HG02571 (cell line): ENCODE results near the gene OSBPL2.

Source experiments
- ATAC-seq: cut with Tn5 transposase; IDR thresholded peaks from one replicate; pipeline ENCODE4 v1.9.1; 2021; ENCODE audit warnings: mild to moderate bottlenecking, moderate library complexity; ENCODE audit not compliant: unreplicated experiment

OSBPL2 gene

GRCh38 chr20:62321521-62321948, 83.2 kb downstream of the OSBPL2 start:
- no peak for ATAC-seq

- no peak for ATAC-seq
These were observed 83.7 kb downstream of the OSBPL2 start for GRCh38 chr20:62321975-62322374.

DNA sequence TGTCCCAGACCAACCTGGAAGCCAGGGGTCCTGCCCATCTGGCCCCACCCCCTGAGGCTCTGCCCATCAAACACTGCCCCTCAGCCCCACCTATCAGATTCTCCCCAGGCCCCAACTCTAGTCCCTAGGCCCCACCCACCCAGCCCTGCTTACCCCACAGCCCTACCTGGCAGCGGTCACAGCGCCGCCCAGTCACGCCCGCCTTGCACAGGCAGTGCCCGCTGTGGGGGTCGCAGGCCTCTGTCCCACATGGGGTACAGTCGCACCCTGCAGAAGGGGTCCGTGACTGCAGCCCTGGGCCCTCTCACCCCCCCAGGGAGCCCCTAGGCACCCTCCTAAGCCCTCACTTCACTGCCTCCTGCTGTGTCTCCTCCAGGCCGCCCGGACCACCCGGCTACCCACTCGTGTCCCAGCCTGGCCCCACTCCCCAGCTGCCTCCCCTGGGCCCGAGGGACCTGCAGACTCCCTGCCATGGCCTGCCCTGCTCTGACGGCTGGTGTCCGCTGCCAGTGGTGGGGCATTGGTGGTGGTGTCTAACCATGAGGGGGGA, 84.2 kb downstream of the OSBPL2 start:
- ATAC-seq: no peak

DNA sequence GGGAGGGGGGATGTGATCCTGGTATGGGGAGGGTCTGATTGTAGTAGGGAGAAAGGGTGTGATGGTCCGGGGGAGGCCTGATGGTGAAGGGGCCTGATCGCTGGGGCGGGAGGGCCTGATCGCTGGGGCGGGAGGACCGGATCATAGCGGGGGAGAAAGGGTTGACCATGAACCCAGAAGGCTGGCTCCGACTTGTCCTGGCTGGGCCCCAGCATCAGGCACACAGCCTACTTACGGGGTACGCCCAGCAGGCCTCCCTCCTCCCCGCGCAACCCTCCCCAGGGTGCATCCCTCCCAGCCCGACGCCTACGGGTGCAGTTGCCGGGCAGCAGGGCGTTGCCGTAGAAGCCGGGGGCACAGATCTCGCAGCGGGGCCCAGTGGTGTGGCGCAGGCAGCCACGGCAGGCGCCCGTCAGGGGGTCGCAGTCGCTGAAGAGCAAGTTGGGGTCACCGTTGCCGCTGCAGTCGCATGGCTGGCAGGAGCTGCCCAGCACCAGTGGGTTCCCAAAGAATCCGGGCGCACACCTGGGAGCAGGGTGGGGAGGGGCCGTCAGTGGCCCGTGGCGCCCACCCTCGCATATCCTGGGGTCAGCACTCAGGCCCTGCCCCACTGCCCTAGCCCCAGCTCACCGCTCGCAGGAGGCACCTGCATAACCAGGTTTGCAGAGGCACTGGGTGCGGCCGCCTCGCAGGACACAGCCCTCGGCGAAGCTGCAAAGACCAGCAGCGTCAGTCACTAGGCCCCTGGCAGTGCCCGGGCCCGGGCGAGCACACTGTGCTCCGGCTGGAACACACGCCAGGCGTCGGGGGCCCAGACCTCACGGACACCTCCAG, 85.0 kb downstream of the OSBPL2 start:
- ATAC-seq: no peak

DNA sequence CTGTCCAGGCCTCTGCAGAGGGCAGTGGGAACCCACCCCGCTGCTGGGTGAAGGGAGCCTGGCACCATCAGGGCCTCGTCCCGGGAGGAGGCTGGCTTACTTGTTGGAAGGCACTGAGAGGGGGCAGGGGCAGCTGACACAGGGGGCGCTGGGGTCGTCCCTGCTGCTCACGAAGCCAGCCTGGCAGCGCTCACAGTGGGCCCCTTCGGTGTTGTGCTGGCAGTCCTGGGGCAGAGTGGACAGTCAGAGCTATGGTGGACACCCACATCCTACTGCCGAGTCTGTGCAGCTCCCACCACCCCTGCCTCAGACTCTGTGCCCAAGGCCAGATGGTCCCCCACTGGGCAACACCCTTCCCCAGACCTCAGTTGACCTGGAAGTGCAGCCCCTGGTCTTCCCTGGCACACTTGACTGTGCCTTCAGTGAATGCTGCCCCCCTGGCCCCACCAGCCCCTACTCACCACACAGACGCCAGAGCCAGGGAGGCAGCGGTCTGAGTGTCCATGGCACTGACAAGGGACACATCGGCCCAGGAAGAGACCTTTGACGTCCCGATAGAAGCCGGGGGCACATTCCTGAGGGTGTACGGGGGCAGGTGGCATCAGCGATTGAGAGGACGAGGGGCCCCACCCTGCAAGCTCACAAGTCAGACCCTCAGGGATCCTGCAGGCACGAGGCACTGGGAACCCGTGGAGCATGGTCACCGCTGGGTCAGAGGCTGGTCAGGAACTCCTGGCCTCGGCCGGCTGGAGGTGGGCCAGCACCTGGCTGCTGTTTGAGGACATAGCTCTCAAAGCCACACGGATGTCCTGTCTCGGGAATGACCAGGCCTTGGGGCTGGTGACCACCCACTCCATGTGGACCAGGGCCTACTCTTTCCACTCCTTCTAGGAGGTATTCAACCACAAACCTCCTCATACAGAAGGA, 85.9 kb downstream of the OSBPL2 start:
- ATAC-seq: no peak

DNA sequence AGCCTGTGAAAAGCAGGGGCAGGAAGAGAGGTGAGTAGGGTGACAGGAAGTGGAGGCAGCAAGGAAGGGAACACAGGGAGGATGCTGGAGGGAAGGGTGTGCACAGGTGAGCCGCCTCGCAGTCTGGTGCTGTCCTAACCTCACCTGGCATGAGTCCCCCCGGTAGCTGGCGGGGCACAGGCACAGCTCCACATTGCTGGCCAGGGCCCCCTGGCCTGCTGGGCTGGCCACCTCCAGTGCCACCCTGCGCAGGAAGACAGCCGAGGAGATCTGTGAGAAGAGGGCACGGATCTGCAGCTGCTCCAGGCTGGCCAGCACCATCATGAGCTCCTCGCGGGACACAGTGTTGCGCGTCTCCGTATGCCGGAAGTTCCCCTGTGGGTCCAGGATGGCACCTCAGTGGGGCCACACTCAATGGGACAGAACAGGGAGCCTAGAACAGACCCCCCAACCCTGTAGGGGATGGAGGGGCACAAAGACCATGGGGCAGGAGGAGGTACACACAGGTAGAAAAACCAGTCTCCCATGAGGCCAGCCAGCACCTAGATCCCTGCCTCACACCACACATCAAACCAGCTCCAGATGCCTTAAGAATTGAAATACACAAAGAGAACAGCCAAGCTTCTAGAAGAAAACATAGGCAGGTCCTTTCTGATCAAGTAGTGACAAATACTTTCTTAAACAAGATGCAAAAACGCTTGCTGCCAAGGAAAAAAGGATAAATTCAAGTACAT, 87.0 kb downstream of the OSBPL2 start:
- ATAC-seq: no peak

DNA sequence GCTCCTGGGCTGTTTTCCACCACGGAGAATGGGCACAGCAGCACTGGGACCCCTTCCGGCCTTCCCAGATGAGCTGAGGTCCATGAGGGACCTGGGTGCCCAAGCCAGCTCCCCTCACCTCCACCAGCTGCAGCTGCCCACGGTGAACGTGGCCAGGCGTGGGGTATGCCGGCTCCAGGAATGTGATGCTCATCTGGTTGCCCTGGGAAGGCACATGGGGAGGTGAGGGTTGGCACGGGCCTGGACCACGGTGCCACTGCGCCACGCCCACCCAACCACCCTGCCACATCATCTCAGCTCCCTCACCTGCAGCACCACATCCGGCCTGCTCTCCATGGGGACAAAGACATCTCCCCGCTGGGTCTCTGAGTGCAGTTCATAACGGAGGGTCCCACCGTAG, 88.2 kb downstream of the OSBPL2 start:
- ATAC-seq: no peak

GRCh38 chr20:62326959-62327725, 88.8 kb downstream of the OSBPL2 start:
- ATAC-seq: no peak

DNA sequence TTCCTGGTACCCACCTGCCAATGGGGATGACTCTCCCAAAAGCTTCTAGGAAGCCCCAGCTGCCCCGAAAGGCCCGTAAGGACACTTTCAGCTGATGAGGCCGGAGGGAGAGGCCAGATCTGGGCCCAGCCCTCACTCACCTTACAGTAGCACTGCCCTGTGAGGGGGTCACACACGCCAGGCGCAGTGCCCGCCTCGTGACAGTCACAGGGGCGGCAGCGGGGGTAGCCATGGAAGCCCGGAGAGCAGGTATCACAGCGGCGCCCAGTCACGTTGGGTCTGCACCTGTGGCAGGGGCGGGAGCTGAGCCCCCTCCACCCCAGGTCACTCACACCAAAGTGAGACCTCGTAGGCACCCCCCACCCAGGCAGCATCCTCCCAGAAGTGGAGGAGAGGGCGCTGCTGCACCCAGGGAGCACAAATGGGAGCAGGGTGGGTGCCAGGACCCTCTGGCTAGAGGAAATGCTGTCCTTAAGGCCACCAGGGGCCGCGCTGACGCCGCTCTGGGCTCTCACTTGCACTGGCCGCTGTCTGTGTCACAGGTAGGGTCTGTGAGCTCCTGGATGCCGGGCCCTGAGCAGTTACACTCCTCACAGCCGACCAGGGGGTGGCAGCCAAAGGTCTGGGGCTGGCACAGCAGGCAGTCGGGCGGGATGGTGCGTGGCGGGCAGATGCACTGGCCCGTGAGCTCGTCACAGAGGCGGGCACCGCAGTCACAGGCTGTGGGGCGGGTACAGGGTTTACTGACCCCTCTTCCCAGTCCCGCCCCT, 89.6 kb downstream of the OSBPL2 start:
- no peak for ATAC-seq

DNA sequence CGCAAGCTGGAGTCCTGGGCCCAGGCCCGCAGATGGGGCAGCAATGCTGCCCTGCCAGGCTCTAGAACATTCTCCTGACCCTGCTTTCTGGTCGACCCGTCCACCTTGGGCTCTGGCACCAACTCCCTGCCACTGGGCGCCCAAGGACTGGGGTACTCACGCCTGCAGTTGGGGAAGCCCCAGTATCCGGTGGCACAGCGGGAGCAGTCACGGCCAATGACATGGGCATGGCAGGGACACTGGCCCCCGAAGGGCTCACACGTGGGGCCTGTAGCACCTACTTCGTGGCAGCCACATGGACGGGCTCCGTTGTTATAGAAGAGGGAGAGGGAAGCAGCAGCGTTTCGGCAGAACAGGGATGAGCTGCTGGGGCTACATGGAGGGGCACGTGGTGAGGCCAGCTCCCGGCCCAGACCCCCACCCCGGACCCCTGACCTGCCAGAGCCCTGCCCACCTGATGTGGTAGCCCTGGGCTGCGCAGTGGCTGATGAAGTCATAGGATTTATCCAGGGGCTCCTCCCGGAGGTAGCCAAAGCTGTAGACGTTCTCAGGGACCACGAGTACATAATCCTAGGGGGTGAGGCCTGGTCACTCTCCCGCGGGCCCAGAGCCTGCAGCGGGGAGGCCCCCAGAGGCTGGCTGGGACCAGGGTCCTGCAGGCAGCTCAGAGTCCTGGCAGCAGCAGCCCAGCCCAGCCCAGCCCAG, 90.5 kb downstream of the OSBPL2 start:
- no peak for ATAC-seq

GRCh38 chr20:62329389-62330377, 91.4 kb downstream of the OSBPL2 start:
- no peak for ATAC-seq

- ATAC-seq: no peak
These were observed 92.4 kb downstream of the OSBPL2 start for GRCh38 chr20:62330576-62331317.

GRCh38 chr20:62331347-62331746, 93.0 kb downstream of the OSBPL2 start:
- no peak for ATAC-seq

GRCh38 chr20:62332421-62332820, 94.1 kb downstream of the OSBPL2 start:
- no peak for ATAC-seq

DNA sequence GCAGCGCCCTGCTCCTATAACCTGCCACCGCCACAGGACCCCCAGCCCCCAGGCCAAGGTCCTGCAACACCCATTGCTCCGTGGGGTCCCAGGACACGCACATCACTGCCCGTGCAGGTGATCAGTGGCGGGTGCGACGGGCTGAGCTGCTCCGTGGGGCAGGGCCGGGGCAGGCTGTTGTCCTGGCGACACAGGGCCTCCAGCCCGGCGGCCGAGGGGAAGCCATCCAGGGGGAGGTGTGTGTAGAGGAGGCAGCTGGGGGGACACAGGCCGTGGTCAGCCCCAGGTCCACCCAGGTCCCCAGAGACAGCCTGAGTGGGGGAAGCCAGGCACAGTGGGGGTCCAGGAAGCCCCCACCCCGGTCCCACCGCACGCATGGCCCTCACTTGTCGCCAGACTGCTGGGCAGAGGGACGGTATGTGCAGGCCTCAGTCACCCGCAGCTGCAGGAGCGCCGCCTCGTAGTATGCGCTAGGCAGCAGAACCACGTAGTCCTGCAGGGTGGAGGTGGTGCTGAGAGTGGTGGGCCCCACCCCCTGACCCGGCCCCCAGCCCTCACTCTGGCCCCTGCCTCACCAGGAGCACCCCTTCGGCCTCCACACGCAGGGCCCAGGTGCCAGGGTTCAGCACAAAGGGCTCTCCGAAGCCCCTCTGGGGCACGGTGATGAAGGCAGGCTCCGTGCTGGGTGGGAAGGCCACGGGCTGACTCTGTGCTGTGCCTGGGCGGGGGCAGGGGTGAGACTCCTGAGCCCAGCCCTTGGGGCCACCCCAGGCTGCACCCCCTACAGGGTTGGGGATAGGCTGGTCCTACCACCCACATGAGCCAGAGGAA, 94.9 kb downstream of the OSBPL2 start:
- no peak for ATAC-seq
